ENCODE data around the gene SPOCK1. TPM values are rescaled to one million over a fixed set of nuclear protein-coding genes. Genes with fewer than 3 reads are reported as not detected.

Gene SPOCK1
- total RNA-seq, 2 donors from 2014 or later, result 2.1 to 8.5 TPM

DNA sequence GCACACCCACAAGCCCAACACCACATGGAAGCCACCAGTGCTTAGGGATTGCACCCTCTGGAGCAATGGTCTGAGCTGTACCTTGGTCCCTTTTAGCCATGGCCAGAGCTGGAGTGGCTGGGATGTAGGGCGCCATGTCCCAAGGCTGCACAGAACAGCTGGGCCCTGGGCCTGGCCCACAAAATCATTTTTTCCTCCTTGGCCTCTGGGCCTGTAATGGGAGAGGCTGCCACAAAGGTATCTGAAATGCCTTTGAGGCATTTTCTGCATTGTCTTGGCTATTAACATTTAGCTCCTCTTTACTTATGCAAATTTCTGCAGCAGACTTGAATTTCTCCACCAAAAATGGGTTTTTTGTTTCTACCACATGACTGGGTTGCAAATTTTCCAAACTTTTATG lies 117.6 kb downstream of the SPOCK1 start:
- no peak overlapping the region for H3K9ac ChIP-seq (ENCODE audit: low read depth in 2 of 2, low read length in 2 of 2)
- no peaks in the 10 kb centered on the region for H3K4me1 ChIP-seq
- intact Hi-C loops (cut with DNase I), result no loop called here
- no peak overlapping the region for H3K27ac ChIP-seq
- no peaks in the 10 kb centered on the region for H3K36me3 ChIP-seq
- no peak overlapping the region for H3K4me3 ChIP-seq
- no peaks in the 10 kb centered on the region for H3K9me3 ChIP-seq
- no peak for DNase-seq
- H3K27me3 ChIP-seq, result no peaks in the 10 kb centered on the region
- TF ChIP-seq, protein P1, sequence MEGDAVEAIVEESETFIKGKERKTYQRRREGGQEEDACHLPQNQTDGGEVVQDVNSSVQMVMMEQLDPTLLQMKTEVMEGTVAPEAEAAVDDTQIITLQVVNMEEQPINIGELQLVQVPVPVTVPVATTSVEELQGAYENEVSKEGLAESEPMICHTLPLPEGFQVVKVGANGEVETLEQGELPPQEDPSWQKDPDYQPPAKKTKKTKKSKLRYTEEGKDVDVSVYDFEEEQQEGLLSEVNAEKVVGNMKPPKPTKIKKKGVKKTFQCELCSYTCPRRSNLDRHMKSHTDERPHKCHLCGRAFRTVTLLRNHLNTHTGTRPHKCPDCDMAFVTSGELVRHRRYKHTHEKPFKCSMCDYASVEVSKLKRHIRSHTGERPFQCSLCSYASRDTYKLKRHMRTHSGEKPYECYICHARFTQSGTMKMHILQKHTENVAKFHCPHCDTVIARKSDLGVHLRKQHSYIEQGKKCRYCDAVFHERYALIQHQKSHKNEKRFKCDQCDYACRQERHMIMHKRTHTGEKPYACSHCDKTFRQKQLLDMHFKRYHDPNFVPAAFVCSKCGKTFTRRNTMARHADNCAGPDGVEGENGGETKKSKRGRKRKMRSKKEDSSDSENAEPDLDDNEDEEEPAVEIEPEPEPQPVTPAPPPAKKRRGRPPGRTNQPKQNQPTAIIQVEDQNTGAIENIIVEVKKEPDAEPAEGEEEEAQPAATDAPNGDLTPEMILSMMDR (IDR thresholded peaks at IDR 0.05), result no peak

DNA sequence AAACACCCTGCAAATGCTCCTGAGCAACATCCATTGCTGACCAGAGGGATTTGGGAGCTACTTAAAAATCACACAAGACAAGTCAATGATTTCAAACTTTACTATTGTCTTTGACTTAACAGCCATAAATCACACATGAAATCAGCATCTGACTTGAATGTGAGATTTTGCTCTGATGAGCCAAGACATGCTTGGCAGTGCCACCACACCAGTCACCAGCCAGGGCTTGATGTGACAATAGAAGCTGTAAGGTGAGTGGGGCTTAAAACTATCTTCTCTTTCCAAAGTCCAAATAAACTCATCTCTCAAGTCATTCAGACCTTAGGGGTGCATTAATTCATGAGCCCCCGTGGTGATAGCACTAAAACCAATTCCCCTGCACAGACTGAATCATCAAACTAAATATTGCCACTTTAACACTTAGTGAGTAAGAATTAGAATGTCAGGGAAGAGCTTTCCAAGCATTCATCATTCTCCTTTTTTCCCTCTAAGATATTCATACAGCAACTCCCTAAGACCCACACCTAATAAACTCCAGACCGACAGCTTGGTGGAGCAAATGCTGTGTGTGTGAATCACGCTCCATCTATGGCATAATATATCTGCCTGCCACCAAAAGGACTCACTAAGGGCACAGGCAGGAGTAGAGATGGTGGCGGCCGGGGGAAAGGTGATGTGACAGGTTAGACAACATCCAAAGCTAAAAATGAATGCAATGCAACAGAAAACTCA lies 119.4 kb downstream of the SPOCK1 start:
- no peaks in the 10 kb centered on the region for H3K9me3 ChIP-seq
- no peak for DNase-seq
- no peaks in the 10 kb centered on the region for H3K36me3 ChIP-seq
- H3K4me3 ChIP-seq, result no peak overlapping the region
- no peaks in the 10 kb centered on the region for H3K4me1 ChIP-seq
- intact Hi-C loops (cut with DNase I), result no loop called here
- no peaks in the 10 kb centered on the region for H3K27me3 ChIP-seq
- H3K27ac ChIP-seq, result no peak overlapping the region
- H3K9ac ChIP-seq (ENCODE audit: low read depth in 2 of 2, low read length in 2 of 2), result no peak overlapping the region
- TF ChIP-seq, protein P1 (IDR thresholded peaks at IDR 0.05), result no peak

DNA sequence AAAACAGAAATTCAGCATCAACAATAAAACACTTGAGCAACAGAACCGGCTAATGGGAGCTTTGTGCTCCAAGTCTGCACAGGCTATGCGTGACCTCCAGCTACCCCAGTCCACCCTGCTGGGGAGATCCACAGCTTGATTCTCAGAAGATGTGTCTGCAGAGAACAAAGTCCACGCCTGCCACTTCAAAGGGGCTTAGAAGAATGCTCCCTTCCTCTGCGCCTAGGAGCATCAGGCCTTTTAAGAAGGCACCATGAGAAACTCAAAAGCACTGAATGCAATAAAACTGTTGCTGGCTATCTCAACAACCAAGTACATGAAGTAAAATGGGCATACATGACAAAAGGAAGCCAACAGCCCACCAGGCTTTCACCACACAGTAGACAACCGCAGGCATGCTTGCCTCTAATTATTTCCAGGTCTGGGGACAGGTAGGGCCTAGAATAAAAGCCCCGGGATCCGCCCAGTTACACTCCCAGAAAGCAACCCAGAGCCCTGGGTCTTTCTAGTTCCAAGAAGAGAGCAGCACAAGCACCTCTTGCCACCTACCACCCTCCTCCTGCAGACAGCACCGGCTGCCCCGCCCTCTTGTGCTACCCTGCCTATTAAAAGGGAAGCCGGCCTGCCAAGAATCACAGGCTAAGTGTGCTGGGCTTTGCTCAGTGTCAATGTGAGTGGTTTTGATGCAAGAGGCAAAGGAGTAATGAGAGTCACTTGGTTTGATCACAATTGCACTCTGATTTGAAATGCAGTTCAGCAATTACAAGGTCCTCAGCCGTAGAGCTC lies 123.2 kb downstream of the SPOCK1 start:
- H3K9me3 ChIP-seq, result no peaks in the 10 kb centered on the region
- H3K27me3 ChIP-seq, result no peaks in the 10 kb centered on the region
- no peak overlapping the region for H3K9ac ChIP-seq (ENCODE audit: low read depth in 2 of 2, low read length in 2 of 2)
- H3K27ac ChIP-seq, result no peak overlapping the region
- no peak overlapping the region for H3K4me3 ChIP-seq
- H3K4me1 ChIP-seq, result no peaks in the 10 kb centered on the region
- DNase-seq, result no peak
- TF ChIP-seq, protein P1 (IDR thresholded peaks at IDR 0.05), result no peak
- no peaks in the 10 kb centered on the region for H3K36me3 ChIP-seq
- intact Hi-C loops (cut with DNase I), result no loop called here

DNA sequence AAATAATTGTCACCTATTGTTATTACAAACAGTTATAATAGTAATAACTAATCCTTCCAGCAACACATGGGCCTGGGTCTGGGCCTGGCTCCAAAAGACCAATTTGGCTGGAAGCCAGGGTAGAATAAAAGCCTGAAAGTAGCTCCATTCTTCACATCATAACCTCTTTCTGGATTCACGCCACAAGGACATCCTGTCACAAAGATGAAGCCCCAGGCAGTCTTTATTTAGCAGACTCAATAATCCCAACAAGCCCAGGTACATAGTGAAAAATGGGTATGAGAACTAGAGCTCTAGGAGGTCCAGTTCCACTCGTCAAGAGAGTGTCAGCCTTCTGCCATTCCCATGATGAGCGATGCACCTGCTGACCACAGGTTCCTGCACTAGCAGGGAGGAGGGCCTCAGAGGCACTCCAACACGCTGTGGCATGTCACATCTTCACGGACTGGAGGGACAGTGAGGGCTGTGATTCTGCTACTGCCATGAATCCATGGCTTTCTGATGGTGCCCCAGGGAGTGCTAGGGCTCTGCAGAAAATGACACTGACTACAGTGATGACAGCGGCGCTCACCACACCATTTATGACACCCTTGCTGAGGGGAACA lies 124.9 kb downstream of the SPOCK1 start:
- Histone ChIP-seq H3K4me1 (no peaks in the 10 kb centered on the region), H3K9ac (ENCODE audit: low read depth in 2 of 2, low read length in 2 of 2) (no peak overlapping the region), H3K36me3 (no peaks in the 10 kb centered on the region), H3K27me3 (no peaks in the 10 kb centered on the region), H3K4me3 (no peak overlapping the region), H3K9me3 (no peaks in the 10 kb centered on the region), H3K27ac (no peak overlapping the region)
- intact Hi-C loops (cut with DNase I), result no loop called here
- TF ChIP-seq, protein P1 (IDR thresholded peaks at IDR 0.05), result no peak
- no peak for DNase-seq

DNA sequence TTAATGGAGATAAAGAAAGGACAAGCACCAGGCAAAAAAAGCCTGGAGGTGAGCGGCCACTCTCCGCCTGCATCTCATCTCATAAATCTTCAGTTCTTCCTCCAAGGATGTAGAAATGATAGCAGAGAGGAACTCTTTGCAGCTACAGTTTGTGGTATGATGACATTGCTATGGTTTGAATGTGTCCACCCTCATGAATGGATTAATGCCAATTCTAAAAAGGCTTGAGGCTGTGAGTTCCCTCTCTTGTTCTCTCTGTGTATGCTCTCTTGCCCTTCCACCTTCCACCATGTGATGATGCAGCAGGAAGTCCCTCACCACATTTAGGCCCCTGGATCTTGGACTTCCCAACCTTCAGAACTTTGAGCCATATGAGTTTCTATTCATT lies 126.4 kb downstream of the SPOCK1 start:
- H3K4me3 ChIP-seq, result no peak overlapping the region
- H3K36me3 ChIP-seq, result no peaks in the 10 kb centered on the region
- no peak overlapping the region for H3K27ac ChIP-seq
- no peaks in the 10 kb centered on the region for H3K4me1 ChIP-seq
- intact Hi-C loops (cut with DNase I), result no loop called here
- no peaks in the 10 kb centered on the region for H3K9me3 ChIP-seq
- DNase-seq, result no peak
- H3K9ac ChIP-seq (ENCODE audit: low read depth in 2 of 2, low read length in 2 of 2), result no peak overlapping the region
- no peaks in the 10 kb centered on the region for H3K27me3 ChIP-seq
- TF ChIP-seq, protein P1 (IDR thresholded peaks at IDR 0.05), result no peak
